DMS153 (cell line): ENCODE results near the gene EFCAB6.

ENCODE experiments used
- DNase-seq: peaks from one replicate; lab custom pipeline; 2025; lab: John Stamatoyannopoulos, UW

The EFCAB6 gene

GRCh38 chr22:43812149-43812842 lies at the start of gene EFCAB6:
EFCAB6 (minus strand) TSS chr22:43812305; CDS start chr22:43782318, 29,987 bp downstream.
- peak; percentile 92 for DNase-seq

GRCh38 chr22:43861529-43861928 lies 49.4 kb upstream of the EFCAB6 start:
- no peak for DNase-seq

GRCh38 chr22:43860831-43861230 lies 48.7 kb upstream of the EFCAB6 start:
- no peak for DNase-seq

GRCh38 chr22:43860126-43860525 lies 48.0 kb upstream of the EFCAB6 start:
- DNase-seq = no peak

GRCh38 chr22:43859621-43860020 lies 47.5 kb upstream of the EFCAB6 start:
- no peak for DNase-seq

GRCh38 chr22:43859176-43859575 lies 47.1 kb upstream of the EFCAB6 start:
- no peak for DNase-seq

- DNase-seq = no peak
These were observed 46.2 kb upstream of the EFCAB6 start for GRCh38 chr22:43858156-43858895.

- DNase-seq = no peak
These were observed 45.3 kb upstream of the EFCAB6 start for GRCh38 chr22:43857367-43857766.

- no peak for DNase-seq
These were observed 43.3 kb upstream of the EFCAB6 start for GRCh38 chr22:43855431-43855830.

GRCh38 chr22:43854786-43855271 lies 42.7 kb upstream of the EFCAB6 start:
- no peak for DNase-seq

- DNase-seq = no peak
These were observed 42.1 kb upstream of the EFCAB6 start for GRCh38 chr22:43854121-43854785.

- DNase-seq = no peak
These were observed 41.3 kb upstream of the EFCAB6 start for GRCh38 chr22:43853328-43853931.

- DNase-seq = no peak
These were observed 40.6 kb upstream of the EFCAB6 start for GRCh38 chr22:43852573-43853327.

- DNase-seq = no peak
These were observed 39.8 kb upstream of the EFCAB6 start for GRCh38 chr22:43851979-43852307.

- no peak for DNase-seq
These were observed 39.2 kb upstream of the EFCAB6 start for GRCh38 chr22:43851058-43851978.

GRCh38 chr22:43850529-43850928 lies 38.4 kb upstream of the EFCAB6 start:
- DNase-seq = no peak

GRCh38 chr22:43849731-43850130 lies 37.6 kb upstream of the EFCAB6 start:
- no peak for DNase-seq

- DNase-seq = no peak
These were observed 36.5 kb upstream of the EFCAB6 start for GRCh38 chr22:43848366-43849171.

GRCh38 chr22:43847376-43848289 lies 35.5 kb upstream of the EFCAB6 start:
- no peak for DNase-seq
